ENCODE data around the gene SEMA3E.

Gene SEMA3E

DNA sequence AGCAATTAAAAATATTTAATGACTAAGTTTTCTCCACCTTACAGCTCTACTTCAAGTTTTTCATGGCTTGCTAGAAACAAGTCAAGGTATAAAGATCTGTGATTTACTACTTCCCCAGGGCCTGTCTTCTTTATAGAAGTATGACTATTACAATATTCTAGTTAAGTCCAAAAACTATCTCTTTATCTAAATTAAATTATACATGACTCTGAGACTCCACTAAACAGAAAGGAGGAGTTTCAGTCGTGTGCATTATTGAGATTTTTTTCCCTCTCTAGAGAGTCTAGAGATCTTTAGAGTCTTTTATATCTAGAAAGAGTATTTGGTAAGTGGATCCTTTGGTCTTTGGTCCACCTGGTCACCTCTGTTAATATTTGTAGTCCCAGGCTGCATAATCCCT lies 100.7 kb downstream of the SEMA3E start:
- TF ChIP-seq, protein P1, sequence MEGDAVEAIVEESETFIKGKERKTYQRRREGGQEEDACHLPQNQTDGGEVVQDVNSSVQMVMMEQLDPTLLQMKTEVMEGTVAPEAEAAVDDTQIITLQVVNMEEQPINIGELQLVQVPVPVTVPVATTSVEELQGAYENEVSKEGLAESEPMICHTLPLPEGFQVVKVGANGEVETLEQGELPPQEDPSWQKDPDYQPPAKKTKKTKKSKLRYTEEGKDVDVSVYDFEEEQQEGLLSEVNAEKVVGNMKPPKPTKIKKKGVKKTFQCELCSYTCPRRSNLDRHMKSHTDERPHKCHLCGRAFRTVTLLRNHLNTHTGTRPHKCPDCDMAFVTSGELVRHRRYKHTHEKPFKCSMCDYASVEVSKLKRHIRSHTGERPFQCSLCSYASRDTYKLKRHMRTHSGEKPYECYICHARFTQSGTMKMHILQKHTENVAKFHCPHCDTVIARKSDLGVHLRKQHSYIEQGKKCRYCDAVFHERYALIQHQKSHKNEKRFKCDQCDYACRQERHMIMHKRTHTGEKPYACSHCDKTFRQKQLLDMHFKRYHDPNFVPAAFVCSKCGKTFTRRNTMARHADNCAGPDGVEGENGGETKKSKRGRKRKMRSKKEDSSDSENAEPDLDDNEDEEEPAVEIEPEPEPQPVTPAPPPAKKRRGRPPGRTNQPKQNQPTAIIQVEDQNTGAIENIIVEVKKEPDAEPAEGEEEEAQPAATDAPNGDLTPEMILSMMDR (IDR thresholded peaks at IDR 0.05) = no peak

DNA sequence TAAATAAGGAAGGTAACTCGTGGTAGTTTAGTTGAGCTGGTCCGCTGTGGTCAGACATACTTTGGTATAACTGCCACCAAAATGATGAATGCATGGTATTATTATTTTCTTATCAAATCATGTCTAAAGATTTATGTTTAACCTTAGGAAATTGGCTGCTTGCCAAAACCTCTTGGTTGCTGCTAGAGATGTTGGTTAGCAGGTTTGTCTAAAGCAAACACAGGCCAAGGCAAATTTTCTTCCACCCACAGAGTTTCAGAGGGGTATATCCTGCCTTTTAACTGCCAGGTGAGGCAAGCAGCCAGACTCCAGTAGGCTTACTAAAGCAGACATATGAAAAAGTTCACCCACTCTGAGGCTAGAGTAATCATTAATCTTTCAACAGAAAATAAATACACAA lies 101.4 kb downstream of the SEMA3E start:
- TF ChIP-seq, protein P1 (IDR thresholded peaks at IDR 0.05) = no peak

DNA sequence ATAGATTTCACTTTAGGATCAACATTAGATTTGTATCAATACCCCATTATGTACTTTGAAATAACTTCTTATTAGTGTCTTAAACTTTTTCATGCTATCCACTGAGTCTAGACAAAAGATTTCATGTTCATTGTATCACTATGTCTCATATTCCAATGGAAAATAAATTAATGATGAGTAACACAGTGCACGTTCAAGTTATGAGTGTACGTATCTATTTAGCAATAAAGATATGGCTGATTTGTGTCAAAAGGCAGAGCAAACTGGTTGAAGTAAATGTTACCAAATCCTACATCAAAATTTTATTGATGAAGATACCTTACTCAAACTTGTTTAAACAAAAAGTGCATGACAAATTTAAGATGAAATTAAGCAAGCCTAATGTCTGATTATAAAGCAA lies 102.4 kb downstream of the SEMA3E start:
- TF ChIP-seq, protein P1 (IDR thresholded peaks at IDR 0.05) = no peak

DNA sequence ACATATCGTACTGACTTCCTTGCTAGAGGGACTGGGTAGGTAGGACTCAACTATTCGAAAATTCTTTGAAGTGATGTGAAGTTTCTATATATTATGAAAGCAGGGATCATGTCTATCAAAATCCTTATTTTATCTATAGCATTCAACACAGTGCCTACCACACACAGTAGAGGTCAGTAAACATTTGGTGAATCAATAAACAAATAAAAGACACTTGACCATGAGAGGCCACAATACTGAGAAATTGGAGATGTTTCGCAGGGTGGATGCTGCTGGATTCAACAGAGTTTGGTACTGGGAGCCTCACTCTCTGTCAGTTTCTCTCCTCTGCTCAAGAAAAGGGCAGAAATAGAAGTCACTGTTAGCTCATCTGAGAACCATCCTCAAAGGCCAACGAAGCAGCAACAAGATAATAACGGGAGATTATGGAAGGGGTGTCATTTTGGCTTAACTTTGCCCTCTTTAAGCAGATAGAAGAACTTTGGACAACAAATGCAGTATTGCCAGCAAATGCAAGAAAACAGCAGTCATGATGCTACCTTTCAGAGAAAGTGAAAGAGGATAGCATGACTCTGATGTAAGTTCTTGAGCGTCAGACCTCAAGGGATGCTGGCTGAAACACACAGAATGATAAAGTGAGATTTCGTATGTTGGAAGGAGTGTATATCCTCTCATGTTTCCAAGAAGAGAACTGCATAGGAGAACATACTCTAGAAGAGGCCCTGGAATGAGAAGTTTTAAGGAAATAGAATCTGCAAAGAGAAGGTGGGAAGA lies 107.6 kb downstream of the SEMA3E start:
- TF ChIP-seq, protein P1 (IDR thresholded peaks at IDR 0.05) = no peak

DNA sequence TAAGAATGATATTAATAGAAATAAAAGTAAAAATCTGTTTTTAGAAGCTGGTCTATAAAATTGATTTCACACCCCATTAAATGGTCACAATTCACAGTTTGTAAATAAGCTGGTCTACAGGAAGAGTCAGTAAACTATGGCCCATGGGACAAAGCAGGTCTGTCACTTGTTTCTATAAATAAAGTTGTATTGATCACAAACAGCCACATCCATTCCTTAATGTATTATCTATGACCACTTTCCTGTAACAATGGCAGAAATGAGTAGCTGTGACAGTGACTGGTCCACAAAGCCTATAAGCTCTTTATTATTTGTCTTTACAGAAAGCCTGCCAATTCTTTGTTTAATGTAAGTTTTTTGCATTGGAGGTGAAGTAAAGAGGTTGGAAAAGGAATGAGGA lies 114.5 kb downstream of the SEMA3E start:
- TF ChIP-seq, protein P1 (IDR thresholded peaks at IDR 0.05) = no peak

DNA sequence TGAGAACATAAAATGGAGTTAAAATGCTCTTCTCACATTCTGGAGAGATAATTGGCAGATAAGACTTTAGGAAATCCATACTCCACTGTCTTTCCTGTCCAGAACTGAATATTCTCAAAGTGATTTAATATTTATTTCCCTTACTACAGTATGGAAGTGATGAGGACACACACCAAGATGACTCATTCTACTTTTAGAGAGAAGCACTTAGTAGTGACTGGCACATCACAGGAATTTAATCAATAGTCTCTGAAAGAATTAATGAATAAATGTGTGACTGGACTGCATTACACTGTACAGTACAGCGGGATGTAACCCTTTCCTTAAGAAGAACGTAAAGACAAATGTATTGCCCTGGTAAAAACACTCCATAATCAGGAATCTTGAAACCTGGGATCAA lies 116.7 kb downstream of the SEMA3E start:
- TF ChIP-seq, protein P1 (IDR thresholded peaks at IDR 0.05) = no peak

DNA sequence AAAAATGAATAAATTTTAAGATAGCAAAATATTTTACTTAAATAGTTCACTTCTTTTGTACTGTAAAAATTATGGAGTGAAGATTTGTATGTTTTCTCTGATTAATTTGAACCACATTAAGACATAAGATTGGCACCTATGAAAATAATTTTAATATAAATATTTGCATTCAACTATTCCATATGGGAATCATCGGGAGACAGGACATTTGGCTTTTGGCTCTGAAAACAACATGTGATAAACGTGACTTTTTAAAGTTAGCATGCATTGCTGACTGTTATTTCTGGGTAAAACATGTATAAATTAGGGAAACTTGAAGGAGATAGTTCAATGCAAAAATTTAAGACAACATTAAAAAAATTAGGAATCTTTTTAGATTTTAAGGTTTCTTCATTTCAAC lies 117.2 kb downstream of the SEMA3E start:
- TF ChIP-seq, protein P1 (IDR thresholded peaks at IDR 0.05) = no peak
